Activated T-cell treated with anti-CD3 and anti-CD28 coated beads, Interleukin-2, amount 50 U/mL, for 1 hour (primary cell): Measurements from ENCODE around the gene PHAX.
"Not testable (repeated sequence)": the region's sequence is repeated elsewhere in the genome, so short reads cannot be mapped to it uniquely, and the experiment has no call there.

Experiments used
- DNase-seq: peaks from one replicate; pipeline ENCODE4 v3.0.0-alpha.2; 2020

The PHAX gene, protein sequence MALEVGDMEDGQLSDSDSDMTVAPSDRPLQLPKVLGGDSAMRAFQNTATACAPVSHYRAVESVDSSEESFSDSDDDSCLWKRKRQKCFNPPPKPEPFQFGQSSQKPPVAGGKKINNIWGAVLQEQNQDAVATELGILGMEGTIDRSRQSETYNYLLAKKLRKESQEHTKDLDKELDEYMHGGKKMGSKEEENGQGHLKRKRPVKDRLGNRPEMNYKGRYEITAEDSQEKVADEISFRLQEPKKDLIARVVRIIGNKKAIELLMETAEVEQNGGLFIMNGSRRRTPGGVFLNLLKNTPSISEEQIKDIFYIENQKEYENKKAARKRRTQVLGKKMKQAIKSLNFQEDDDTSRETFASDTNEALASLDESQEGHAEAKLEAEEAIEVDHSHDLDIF

GRCh38 chr5:126600631-126601511 lies at the start of gene PHAX:
Gene PHAX (plus strand): TSS chr5:126600947. CDS start chr5:126600963, 16 bp downstream.
- DNase-seq: peak; percentile 77

- no peak for DNase-seq
Measured at GRCh38 chr5:126552614-126553013, 48.1 kb upstream of the PHAX start.

DNA sequence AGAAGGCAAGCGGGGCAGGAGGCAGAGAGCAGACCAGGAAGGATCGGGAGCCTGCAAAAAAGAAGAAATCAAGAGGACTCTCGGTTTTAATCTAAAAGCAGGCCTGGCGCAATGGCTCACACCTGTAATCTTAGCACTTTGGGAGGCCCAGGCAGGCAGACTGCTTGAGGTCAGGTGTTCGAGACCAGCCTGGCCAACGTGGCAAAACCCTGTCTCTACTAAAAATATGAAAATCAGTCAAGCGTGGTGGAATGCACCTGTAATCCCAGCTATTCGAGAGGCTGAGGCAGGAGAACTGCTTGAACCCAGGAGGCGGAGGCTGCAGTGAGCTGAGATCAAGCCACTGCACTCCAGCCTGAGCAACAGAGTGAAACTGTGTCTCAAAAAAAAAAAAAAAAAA lies 45.6 kb upstream of the PHAX start:
- not testable (repeated sequence) for DNase-seq

DNA sequence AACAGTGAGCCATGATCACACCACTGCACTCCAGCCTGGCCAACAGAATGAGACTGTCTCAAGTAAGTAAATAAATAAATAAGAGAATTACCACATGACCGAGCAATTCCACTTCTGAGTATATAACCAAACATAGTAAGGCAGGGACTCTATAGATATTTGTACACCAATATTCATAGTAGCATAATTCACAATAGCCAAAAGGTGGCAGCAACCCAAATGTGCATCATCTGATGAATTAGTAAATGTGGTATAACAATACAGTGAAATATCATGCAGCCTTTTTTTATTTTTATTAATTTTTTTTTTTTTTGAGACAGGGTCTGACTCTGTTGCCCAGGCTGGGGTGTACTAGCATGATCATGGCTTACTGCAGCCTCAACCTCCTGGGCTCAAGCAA lies 38.8 kb upstream of the PHAX start:
- DNase-seq: no peak

GRCh38 chr5:126562823-126563222 lies 37.9 kb upstream of the PHAX start:
- no peak for DNase-seq

GRCh38 chr5:126568206-126568755 lies 32.5 kb upstream of the PHAX start:
- no peak for DNase-seq

GRCh38 chr5:126575644-126576043 lies 25.1 kb upstream of the PHAX start:
- no peak for DNase-seq

- no peak for DNase-seq
Measured at GRCh38 chr5:126576974-126577373, 23.8 kb upstream of the PHAX start.

GRCh38 chr5:126577415-126577814 lies 23.3 kb upstream of the PHAX start:
- no peak for DNase-seq

GRCh38 chr5:126579716-126580115 lies 21.0 kb upstream of the PHAX start:
- DNase-seq: no peak

- DNase-seq: no peak
Measured at GRCh38 chr5:126583761-126584160, 17.0 kb upstream of the PHAX start.

GRCh38 chr5:126587551-126588390 lies 13.0 kb upstream of the PHAX start:
- no peak for DNase-seq

DNA sequence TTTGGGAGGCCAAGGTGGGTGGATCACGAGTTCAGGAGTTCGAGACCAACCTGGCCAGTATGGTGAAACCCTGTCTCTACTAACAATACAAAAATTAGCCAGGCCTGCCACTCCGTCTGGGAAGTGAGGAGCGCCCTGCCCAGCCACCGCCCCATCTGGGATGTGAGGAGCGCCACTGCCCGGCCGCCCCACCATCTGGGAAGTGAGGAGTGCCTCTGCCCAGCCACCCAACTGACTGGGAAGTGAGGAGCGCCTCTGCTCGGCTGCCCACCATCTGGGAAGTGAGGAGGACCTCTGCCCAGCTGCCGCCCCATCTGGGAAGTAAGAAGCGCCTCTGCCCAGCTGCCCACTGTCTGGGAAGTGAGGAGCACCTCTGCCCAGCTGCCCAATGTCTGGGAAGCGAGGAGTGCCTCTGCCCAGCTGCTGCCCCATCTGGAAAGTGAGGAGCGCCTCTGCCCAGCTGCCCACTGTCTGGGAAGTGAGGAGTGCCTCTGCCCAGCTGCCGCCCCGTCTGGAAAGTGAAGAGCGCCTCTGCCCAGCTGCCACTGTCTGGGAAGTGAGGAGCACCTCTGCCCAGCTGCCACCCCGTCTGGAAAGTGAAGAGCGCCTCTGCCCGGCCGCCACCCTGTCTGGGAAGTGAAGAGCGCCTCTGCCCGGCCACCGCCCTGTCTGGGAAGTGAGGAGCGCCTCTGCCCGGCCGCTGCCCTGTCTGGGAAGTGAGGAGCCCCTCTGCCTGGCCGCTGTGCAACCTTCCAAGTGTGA lies 11.0 kb upstream of the PHAX start:
- no peak for DNase-seq

DNA sequence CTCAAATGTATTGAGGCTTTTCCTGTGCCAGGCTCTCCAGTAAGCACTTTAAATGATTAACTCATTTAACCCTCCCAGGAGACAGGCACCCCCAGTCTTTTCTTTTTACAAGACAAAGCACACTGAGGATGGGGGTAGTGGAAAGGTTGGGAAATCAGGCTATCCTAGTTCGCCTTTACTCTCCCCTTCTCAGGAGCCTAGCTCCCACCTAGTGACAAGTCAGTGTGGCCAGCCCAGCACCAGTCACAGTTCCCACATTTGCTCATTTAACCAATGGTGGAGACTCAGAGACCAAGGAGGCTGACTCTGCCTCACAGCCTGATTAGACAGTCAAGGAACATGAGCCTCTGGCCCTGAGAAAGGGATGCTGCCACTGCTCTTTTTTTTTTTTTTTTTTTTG lies 9.2 kb upstream of the PHAX start:
- DNase-seq: no peak

DNA sequence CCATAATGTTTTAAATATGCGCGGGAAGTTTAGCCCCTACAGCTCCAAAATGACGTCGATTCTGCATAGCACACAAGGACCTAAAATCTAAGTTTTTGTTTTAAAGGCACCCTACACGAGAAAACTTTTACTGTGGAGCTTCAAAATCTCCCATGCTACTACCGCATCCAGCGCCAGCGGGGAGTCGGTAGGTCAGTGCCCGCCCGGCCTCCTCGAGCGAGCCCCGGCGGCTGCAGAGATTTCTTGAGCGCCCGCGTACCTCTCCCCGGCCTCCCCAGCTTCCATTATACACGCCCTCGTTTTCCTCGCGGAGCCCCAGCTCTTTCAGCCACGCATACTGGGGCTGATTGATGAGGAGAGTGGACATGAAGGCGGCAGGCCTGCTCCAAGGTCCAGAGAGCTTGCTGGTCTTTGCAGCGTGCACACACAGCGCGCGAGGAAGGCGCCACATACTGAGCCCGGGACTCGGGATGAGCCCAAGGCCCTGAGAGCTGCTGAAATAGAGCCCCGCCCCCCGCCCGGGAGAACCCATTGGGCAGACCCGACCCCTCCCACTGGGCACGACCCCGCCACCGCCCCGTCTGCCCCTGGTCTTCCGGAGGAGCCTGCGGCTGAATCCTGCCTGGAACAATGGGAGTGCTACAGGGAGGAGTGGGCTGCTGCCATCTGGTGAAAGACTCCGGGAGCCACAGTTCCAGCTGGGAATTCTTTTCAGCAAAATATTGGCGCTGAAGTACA lies 5.8 kb upstream of the PHAX start, which contains the start of gene ALDH7A1:
Gene ALDH7A1 (minus strand): TSS at position 472 of the 738 bp plus-strand sequence. CDS start 21 bp downstream, at position 451.
- DNase-seq: peak; percentile 51

DNA sequence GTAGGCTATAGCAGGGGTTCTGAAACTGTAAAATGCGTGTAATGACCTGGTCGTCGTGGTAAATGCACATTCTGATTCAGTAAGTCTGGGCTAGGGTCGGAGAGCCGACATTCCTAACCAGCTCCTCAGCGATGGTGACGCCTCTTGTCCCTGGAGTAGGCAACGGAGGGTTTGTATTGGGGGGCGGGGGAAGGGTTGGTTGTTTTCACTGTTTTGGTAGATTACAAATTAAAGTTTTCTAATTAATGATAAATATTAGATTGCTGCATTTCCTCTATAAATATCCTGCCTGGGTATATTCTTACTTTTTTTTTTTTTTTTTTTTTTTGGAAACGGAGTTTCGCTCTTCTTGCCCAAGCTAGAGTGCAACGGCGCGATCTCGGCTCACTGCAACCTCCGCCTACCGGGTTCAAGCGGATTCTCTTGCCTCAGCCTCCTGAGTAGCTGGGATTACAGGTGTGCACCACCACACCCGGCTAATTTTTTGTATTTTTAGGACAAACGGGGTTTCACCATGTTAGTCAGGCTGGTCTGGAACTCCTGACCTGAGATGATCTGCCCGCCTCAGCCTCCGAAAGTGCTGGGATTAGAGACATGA lies 5.2 kb upstream of the PHAX start:
- no peak for DNase-seq

GRCh38 chr5:126597156-126597555 lies 3.6 kb upstream of the PHAX start:
- DNase-seq: no peak

DNA sequence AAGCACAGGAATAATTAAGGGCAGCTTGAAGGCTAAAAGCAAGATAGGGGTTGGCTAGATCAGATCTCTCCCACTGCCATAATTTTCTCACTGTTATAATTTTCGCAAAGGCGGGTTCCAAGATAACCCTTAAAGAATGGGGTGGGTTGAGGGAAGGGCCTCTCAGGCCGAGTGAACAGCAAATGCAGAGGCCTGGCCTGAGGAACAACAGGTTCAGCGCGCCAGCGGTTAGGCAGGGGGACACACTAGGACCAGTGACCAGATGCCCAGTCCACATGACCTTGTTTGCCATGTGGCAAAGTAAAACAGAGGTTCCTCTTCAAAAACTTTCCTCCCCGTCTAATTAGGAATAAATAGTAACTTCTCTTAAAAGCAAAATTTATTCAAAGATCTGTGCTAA lies 1.2 kb upstream of the PHAX start:
- no peak for DNase-seq

DNA sequence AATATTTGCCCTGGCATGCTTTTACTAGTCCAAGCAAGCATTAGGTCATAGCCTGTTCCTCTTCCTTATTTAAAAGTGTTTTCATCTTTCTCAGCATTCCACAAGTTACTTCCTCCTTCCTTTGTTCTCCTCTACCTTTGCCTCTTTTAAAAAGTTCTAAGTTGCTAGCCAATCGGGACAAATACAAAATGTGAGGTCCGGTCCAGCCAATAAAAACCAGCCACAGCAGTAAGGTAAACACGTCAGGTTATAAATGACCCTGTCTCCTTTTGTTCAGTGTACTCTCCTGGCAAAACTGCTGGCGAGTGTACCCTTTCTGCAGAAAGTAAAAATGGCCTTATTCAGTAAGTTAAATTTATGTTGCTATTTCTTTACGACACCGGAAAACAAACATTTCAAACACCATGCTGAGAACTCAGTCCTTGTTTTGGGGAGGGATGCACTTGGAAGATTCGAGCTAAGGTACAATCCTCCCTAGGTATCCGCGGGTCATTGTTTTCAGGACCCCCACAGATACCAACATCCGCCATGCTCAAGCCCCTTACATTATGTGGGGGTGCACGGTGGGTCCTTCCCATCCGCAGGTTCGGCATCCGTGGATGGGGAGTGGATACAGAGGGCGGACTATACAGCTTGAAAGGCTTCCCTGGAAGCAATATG lies 646 bp upstream of the PHAX start:
- DNase-seq: not testable (repeated sequence)

DNA sequence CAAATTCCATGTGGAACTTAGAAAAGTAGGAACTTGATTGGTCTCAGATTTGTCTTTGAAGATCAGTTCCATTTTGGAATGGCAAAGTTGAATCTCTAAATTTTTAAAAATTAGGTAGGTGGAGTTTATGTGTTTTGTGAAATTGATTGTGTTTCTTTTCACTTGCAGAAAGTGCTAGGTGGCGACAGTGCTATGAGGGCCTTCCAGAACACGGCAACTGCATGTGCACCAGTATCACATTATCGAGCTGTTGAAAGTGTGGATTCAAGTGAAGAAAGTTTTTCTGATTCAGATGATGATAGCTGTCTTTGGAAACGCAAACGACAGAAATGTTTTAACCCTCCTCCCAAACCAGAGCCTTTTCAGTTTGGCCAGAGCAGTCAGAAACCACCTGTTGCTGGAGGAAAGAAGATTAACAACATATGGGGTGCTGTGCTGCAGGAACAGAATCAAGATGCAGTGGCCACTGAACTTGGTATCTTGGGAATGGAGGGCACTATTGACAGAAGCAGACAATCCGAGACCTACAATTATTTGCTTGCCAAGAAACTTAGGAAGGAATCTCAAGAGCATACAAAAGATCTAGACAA lies 2.8 kb downstream of the PHAX start:
- no peak for DNase-seq
